K562 treated with DMSO at 1 percent for 4 hours (cell line): ENCODE results near the gene TBP. TPM values are rescaled to one million over a fixed set of nuclear protein-coding genes. Genes with fewer than 3 reads are reported as not detected.

ENCODE experiments used
- total RNA-seq: library from RNA; unstranded; fragments of 300-600 nt; gene quantifications from 2 replicates; pipeline ENCODE4 v1.2.3, GENCODE V29; 2022; ENCODE audit not compliant: insufficient read depth

Gene TBP
- 24.8 and 33.5 TPM in 2 replicates for total RNA-seq

DNA sequence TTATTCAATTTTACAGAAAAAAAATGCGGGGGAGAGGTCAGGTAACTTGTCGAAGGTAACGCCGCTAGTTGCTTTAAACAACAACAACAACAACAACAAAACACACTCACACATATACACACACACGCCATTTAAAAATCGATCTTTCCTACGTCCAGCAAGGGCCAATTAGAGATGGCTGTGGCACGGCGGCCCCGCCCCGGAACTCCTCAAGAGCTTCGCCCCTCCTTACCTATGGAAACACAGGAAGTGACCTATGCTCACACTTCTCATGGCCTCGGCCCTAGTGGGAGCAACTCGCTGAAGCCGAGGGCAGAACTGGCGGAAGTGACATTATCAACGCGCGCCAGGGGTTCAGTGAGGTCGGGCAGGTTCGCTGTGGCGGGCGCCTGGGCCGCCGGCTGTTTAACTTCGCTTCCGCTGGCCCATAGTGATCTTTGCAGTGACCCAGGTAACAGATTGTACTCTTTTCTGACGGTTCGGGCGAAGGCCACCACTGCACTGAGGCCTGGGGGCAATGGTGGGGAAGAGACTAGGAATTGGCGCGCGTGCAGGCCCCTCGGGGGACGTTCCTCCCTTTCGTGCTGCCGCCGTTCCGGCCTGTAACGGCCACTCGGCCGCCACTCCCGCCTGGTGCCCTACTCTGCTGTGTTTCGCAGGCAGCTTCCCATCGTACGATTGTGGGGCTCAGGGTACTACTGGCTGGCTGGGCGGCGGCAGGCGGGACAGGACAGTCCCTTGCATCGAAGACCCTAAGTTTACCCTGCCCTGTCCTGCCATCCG, at the start of gene TBP:
TSS of gene TBP (plus strand) at position 357 of the 783 bp plus-strand sequence. CDS start 2,661 bp downstream, outside the sequence.

DNA sequence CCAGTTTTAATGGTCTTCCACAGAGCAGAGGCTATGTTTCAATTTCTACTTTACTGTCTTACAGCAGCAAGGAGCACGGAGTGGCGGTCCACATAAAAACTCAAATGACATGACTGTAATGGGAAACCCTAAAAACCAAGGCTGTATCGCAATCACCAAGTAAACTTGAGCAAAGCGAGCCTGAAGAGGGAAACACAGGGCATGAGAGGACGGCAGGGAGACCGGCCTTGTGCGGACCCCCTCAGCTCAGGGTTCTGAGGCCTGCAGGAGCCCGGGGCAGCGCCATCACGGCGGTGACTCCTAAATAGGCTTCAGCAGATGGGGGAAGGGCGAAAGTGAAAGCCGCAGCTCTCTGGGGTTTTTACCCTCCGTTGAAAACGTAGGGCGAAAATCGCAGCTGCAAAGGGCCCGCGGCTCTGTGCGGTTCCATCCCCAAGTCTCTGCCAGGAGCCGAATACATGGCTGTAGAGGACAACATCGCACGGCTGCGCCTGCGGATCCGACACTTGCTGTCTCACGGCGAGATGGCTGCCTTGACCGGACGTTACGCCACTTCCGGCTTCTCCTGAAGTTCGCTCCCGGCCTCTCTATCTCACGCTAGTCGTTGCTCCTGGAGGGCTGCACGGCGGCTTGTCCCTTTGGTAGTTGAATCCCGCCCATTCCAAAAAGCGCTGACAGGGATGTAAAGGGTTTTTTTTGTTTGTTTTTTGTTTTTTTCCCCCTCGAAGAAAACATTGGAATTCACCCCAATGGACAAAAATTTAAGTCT, 1.2 kb upstream of the TBP start, which contains the start of gene PSMB1:
TSS of gene PSMB1 (minus strand) at position 543 of the 769 bp plus-strand sequence. CDS start at position 478, 65 bp downstream.

DNA sequence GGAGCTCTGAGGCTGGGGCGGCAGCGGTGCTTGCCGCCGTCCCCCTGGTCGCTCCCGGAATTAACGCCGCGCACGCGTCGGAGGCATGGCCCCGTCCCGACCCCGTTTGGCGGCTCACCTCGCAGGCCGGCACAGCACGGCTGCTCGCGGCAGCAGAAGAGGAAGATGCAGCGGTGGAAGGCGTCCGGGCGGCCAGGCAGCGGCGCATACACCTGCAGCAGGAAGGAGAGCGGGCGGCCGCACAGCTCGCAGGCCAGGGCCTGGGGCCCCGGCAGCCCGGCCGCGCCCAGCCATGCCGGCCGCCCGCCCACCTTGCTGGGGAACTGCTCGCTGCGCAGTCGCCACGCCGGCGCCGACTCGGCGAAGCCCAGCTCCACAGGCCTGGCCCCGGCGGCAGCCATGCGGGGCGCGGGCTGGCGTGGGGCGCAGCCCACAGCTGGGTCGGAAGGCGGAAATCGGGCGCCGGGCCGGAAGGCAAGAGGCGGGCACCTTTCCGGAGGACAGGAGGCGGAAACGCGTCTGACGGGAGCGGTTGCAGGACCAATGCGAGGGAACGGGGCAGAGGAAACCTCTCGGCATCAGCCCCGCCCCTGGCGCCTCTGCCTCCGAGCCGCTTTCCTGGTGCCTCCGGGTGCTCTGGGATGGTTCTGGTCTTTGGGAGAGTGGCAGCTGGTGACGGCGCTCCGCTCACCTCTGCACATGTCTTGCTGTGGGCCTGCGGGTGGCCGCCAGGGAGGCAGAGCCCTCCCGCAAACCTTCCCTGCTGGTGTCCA, 30.2 kb downstream of the TBP start, which contains the start of gene PDCD2:
TSS of gene PDCD2 (minus strand) at position 457 of the 773 bp plus-strand sequence. CDS start at position 401, 56 bp downstream.

Other genes starting within 250 kb of the TBP start
- 11.3 and 12.7 TPM in 2 replicates for gene FAM120B, start 247.6 kb upstream of the TBP start, total RNA-seq
- gene PSMB1, start 1.1 kb upstream of the TBP start, total RNA-seq = 437 and 460 TPM in 2 replicates
- 139 and 174 TPM in 2 replicates for gene PDCD2, start 30.3 kb downstream of the TBP start, total RNA-seq